Pulmonary artery endothelial cell (primary cell): ENCODE results near the gene CTIF. TPM values are rescaled to one million over a fixed set of nuclear protein-coding genes. Genes with fewer than 3 reads are reported as not detected.
A peak's percentile ranks its signal among the peaks of the same experiment; 100 is the strongest.

Experiments
- DNase-seq: peaks from one replicate; pipeline ENCODE4 v3.0.0-alpha.2; 2011; ENCODE audit warnings: low read depth, low spot score
- total RNA-seq: library from RNA; depleted of rRNA; stranded (reverse); fragments of >200 nt; gene quantifications from 2 replicates; pipeline ENCODE4 v1.2.3, GENCODE V29; 2014

The CTIF gene
- total RNA-seq, 1 donor from 2014 or later = 15.2 TPM

DNA sequence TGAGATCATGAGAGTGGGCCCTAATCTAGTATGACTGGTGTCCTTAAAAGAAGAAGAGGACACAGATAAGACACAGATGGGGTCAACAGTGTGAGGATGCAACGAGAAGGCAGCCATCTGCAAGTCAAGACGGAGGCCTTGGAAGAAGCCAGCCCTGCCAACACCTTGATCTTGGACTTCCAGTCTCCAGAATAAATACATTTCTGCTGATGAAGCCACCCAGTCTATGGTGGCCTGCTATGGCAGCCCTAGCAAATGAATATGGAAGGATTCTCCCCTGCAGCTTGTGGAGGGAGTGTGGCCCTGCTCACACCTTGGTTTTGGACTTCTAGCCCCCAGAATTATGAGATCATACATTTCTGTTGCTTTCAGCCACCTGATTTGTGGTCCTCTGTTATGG is 12.3 kb downstream of the CTIF start:
- DNase-seq = no peak

DNA sequence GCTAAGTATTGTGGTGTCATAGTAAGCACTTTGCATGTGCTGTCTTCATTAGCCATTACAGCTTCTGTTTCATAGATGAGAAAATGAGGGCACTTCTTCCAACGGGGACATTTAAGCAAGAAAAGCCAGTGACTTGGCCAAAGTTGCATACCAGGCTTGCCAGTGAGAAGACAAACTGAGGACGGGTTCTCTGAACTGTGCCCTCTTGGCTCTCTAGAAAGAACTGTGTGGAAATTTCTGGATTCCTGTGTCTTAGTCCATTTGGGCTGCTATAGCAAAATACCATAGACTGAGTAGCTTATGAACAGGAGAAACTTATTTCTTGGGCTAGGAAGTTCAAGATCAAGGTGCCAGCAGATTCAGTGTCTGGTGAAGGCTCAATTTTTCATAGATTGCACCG is 13.3 kb downstream of the CTIF start:
- DNase-seq = no peak

- DNase-seq = no peak
Observed at GRCh38 chr18:48553236-48553635, 14.4 kb downstream of the CTIF start.

GRCh38 chr18:48554610-48555400 is 16.0 kb downstream of the CTIF start:
- DNase-seq = no peak

DNA sequence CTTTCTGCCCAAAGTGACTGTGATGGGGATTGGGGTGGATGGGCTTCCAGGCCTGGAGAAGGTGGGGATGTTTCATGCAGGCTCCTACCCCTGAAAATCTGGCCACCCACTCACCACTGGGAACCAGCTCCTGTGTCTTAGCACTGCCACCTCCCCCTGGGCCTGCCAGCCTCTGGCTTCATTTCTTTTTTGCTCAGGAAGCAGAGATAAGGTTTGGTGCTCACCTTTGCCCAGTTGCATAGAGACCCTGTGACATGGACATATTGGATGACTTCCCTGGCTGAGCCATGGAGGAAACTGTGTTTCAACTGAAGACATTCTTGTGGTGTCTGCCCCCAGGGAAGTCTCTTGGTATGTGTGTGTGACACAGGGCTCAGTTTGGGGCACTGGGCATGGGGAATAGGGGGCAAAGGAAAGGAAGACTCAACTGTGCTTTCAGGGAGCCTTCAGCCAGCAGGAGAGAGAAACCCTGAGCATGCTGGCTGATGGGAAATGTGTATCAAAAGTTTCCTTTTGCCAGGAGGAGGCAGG is 16.7 kb downstream of the CTIF start:
- no peak for DNase-seq

DNA sequence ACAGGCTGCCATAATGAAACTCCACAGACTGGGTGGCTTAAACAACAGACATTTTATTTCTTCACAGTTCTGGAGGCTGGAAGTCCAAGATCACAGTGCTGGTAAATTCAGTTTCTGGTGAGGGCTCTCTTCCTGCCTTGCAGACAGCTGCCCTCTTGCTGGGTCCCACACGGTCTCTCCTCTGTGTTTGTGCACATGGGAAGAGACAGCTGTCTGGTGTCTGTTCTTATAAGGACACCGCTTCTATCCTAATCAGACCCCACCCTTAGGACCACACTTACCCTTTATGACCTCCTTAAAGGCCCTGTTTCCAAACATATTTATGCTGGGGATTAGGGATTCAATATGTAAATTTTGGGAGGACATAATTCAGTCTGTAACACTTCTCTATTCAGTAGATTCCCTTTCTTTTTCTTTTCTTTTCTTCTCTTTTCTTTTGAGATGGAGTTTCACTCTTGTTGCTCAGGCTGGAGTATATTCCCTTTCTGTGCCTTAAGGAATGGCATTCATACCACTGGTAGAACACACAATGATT is 18.9 kb downstream of the CTIF start:
- DNase-seq = no peak

DNA sequence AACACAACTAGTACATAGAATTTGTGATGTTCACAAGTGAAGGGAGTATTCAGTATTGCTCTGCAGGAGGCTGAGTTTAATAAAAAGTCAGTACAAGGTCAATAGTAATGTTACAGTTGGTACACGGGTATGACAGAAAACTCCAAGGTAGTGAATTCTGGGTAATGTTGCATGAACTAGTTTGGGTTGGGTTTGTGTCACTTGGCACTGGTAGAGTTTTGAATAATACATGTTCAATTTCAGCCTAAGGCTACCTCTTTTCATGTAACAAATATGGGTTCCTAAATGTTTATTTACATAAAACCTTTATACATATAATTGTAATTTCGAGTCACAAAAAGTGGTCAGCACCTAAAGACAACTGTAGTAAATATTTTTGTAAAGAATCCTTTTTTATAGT is 19.4 kb downstream of the CTIF start:
- DNase-seq = no peak

GRCh38 chr18:48560491-48560890 is 21.7 kb downstream of the CTIF start:
- DNase-seq = no peak

DNA sequence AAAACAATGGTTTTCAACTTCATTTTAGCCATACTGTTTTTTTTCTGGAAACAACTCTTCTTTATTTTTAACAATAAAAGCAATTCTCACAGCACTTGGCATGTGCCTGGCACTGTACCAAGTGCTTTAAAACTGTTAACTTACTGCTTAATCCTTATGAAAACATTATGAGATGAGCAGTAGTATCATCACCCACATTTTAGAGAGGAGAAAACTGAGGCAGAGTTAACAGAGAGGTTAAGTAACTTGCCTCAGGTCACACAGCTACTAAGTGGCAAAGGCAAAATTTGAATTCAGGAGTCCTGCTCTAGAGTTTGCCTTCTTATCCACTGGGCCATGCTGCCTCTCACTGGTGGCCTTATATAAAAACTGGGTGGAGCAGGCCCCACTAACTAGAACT is 23.2 kb downstream of the CTIF start:
- no peak for DNase-seq

GRCh38 chr18:48563027-48563426 is 24.2 kb downstream of the CTIF start:
- peak; percentile 51 for DNase-seq

- DNase-seq = no peak
Observed at GRCh38 chr18:48564139-48564538, 25.3 kb downstream of the CTIF start.

DNA sequence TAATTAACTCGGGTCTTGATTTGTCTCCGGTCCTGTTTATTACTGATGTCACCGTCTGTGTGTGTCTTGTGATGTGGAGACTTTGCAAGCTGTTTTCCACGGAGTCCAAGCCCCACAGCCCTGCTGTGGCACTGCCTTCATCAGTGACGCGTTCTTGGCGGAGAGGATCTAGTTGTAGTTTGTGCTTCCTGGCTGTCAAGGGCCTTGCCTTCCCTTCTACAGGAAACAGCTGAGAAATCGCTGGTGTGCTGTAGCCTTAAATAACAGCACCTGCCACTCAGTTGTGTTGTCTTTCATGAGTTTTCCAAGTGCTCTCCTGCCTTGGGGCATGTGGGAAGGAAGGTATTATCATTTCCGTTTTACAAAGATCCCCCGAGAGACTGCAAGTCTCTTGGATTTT is 26.3 kb downstream of the CTIF start:
- peak; percentile 64 for DNase-seq

- DNase-seq = no peak
Observed at GRCh38 chr18:48566589-48566988, 27.8 kb downstream of the CTIF start.

- no peak for DNase-seq
Observed at GRCh38 chr18:48567388-48567787, 28.6 kb downstream of the CTIF start.

DNA sequence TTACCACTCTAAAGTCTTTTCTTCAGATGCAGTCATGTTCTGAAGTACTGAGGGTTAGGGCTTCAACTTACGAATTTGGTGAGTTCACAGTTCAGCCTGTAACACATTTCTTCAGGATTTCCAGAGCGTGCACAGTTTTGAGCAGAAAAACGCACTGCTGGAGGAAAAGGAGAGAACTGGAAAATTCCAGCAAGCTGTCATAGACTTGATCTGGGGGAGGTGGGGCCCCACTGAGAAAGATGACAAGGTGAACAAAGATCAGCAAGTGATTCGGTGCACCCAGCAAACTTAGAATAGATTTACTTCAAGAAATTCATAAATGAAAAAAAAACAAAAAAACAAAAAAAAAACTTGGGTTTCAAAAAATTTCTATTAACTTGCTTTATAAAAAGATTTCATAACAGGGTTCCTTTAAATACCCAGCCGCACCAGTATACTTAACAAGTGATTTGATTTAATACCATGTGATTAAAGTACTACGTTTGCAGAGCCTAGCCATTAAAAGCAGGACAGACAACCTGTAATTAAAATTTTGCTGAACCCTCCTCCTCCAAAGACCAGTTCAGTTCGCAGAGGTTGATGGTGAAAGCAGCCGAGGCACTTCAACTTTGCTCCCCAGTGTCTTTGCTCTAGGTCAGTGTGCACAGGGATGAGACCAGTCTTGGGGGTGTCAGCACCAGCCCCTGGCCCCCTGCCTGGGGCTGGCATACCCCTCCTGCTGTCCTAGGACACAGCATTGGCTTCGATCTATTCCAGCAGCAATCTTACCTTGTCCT is 30.5 kb downstream of the CTIF start:
- DNase-seq = no peak

DNA sequence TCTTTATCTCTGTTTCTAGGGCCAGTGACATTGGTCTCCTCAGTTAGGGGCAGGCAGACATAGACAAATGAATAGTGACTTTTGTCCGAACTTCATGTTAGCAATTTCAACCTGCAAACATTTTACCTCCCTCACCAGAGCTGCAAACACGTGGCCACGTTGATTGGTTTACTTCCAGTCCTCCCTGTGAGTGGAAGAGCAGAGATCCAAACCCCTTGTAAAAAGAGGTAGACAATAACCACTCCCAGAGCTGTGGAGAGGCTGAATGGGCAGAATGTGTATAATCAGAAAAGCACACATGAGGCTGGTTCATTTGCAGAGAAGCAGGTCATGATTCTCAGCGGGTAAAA is 31.1 kb downstream of the CTIF start:
- no peak for DNase-seq

DNA sequence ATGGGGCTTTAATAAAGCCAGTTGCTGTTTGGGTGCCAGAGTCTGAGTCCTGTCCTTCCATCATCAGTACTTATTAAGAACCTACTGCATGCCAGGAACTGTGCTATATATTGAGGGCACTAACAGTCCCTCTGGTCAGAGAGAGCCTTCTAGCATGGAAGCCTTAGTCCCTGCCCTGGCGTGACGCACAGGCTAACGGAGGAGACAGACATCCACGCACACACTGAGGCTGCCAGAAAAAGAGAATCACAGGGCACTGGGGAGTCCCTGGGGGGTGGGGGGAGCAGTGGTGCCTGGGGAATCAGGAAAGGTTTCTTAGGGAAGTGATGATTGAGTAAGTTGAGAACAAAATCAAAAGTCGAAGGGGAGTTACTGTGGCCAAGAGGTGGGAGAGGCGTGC is 31.5 kb downstream of the CTIF start:
- DNase-seq = no peak

DNA sequence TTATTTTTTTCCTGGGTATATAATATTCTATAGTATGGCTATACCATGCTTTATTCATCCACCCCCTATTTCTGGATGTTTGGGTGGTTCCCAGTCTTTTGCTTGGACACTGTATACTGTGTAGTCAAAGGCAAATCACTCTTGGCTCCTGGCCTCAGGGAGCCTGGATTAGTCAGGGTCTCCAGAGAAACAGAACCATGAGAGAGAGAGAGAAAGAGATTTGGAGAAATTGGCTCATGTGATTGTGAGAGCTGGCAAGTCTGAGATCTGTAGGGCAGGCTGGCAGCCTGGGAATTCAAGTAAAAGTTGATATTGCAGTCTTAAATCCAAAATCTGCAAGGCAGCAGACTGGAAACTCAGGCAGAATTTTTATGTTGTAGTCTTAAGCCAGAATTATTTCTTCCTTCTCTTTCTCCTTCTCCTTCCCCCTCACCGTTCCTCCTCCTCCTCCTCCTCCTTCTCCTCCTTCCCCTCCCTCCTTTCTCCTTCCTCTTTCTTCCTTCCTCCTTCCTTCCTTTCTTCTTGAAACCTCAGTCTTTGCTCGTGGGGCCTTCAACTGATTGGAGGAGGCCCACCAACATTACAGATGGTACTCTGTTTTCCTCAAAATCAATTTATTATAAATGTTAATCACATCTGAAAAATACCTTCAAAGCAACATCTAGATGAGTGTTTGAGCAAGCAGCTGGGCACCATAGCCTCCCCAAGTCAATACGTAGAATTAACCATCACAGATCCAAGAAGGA is 33.0 kb downstream of the CTIF start:
- DNase-seq = no peak

- no peak for DNase-seq
Observed at GRCh38 chr18:48572402-48573126, 33.7 kb downstream of the CTIF start.

DNA sequence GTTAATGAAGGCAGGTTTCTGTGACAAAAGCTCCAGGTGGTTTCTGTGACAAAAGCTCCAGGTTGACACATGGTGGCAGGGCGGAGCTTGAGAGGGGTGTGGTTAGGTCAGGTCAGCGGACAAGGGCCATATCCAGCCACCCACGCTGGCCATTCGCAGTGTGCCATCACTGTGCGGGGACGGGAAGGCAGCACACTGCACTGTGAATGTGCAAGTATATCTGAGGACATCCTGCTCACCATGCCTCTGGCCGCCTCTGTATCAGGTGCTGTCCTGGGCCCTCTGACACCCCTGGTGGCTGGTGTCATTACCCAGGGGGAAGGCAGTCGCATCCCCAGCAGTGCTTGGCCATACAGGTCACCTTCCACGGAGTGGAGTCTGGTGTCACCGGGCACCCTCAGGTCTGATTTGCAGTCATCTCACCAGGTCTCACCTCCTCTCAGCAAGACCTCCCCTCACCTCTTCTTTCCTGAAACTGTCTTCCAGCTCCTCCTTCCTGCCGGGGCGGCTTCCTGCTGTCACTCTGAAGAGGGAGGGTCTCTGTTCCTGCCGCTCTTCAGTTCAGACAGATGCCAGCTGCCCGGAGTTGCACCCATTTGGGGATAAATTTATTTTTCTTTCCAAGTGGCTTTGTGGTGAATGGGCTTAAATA is 34.9 kb downstream of the CTIF start:
- DNase-seq = no peak
